Osteoblast (primary cell): ENCODE measurements around the gene TM4SF1. TPM values are rescaled to one million over a fixed set of nuclear protein-coding genes. Genes with fewer than 3 reads are reported as not detected.

Experiments used
- DNase-seq: peaks from one replicate; pipeline ENCODE4 v3.0.0; 2011; ENCODE audit warnings: low spot score, mixed read lengths; ENCODE audit not compliant: insufficient read length; ENCODE audit errors: missing footprints
- H2AFZ ChIP-seq: 2 replicates; pipeline ENCODE4 v1.6.0; 2011; ENCODE audit warnings: mild to moderate bottlenecking, low read length
- H3K27ac ChIP-seq: 2 replicates; pipeline ENCODE4 v1.5.1; 2011; ENCODE audit warnings: mild to moderate bottlenecking, low read depth, low read length, moderate library complexity
- H3K27me3 ChIP-seq: 2 replicates; pipeline ENCODE4 v1.6.0; 2012; ENCODE audit warnings: mild to moderate bottlenecking, control low read depth, inconsistent platforms, low read length, moderate library complexity; ENCODE audit not compliant: insufficient read depth
- H3K36me3 ChIP-seq: 2 replicates; pipeline ENCODE4 v1.5.1; 2011; ENCODE audit warnings: mild to moderate bottlenecking, low read length, control low read depth, moderate library complexity; ENCODE audit not compliant: insufficient read depth
- H3K4me1 ChIP-seq: 2 replicates; pipeline ENCODE4 v1.5.1; 2011; ENCODE audit warnings: mild to moderate bottlenecking, low read length, control low read depth, moderate library complexity; ENCODE audit not compliant: insufficient read depth
- H3K4me2 ChIP-seq: 2 replicates; pipeline ENCODE4 v1.6.0; 2011; ENCODE audit warnings: mild to moderate bottlenecking, low read length; ENCODE audit not compliant: insufficient read depth
- H3K4me3 ChIP-seq: fragments of 200-600 bp; sonication (generic); 3 replicates; pipeline ENCODE4 v1.5.1; 2012; ENCODE audit warnings: mild to moderate bottlenecking, low read length, inconsistent platforms; ENCODE audit not compliant: insufficient read depth
- H3K79me2 ChIP-seq: 2 replicates; pipeline ENCODE4 v1.6.0; 2012; ENCODE audit warnings: mild to moderate bottlenecking, low read length, control low read depth, inconsistent platforms; ENCODE audit not compliant: insufficient read depth
- H3K9me3 ChIP-seq: 2 replicates; pipeline ENCODE4 v1.5.1; 2011; ENCODE audit warnings: low read depth, low read length, control low read depth
- H4K20me1 ChIP-seq: 2 replicates; pipeline ENCODE4 v1.6.0; 2012; ENCODE audit warnings: mild to moderate bottlenecking, low read length, control low read depth; ENCODE audit not compliant: insufficient read depth
- CTCF ChIP-seq: IDR thresholded peaks from 2 replicates; pipeline ENCODE4 v1.5.1; 2011; ENCODE audit warnings: mild to moderate bottlenecking, low read depth, low read length, moderate library complexity; ENCODE audit errors: extremely low read depth
- total RNA-seq: library from RNA; depleted of rRNA; stranded (reverse); fragments of >200 nt; gene quantifications from 2 replicates; pipeline ENCODE4 v1.2.3, GENCODE V29; 2012

The TM4SF1 gene
- total RNA-seq, 1 donor = 210 TPM

- Histone ChIP-seq H4K20me1 (no peaks in the 10 kb centered on the region), H2AFZ (no peak overlapping the region), H3K4me1 (peaks cover 45% of the 10 kb centered on the region), H3K4me2 (no peak overlapping the region), H3K4me3 (no peak overlapping the region), H3K36me3 (no peaks in the 10 kb centered on the region), H3K79me2 (no peaks in the 10 kb centered on the region), H3K27me3 (no peaks in the 10 kb centered on the region), H3K9me3 (no peaks in the 10 kb centered on the region), H3K27ac (no peak overlapping the region)
- no peak for DNase-seq
- TF ChIP-seq CTCF = no peak
These were observed 14.5 kb upstream of the TM4SF1 start for GRCh38 chr3:149391960-149392359.

- H4K20me1 ChIP-seq = no peaks in the 10 kb centered on the region
- no peaks in the 10 kb centered on the region for H3K79me2 ChIP-seq
- peak overlapping the region; percentile 53 for H3K27ac ChIP-seq
- H3K4me2 ChIP-seq = no peak overlapping the region
- DNase-seq = no peak
- no peak overlapping the region for H3K4me3 ChIP-seq
- H3K36me3 ChIP-seq = no peaks in the 10 kb centered on the region
- no peaks in the 10 kb centered on the region for H3K27me3 ChIP-seq
- TF ChIP-seq CTCF = no peak
- H3K9me3 ChIP-seq = no peaks in the 10 kb centered on the region
- H2AFZ ChIP-seq = peak overlapping the region; percentile 4
- peaks cover 47% of the 10 kb centered on the region for H3K4me1 ChIP-seq
These were observed 13.3 kb upstream of the TM4SF1 start for GRCh38 chr3:149390772-149391212.

DNA sequence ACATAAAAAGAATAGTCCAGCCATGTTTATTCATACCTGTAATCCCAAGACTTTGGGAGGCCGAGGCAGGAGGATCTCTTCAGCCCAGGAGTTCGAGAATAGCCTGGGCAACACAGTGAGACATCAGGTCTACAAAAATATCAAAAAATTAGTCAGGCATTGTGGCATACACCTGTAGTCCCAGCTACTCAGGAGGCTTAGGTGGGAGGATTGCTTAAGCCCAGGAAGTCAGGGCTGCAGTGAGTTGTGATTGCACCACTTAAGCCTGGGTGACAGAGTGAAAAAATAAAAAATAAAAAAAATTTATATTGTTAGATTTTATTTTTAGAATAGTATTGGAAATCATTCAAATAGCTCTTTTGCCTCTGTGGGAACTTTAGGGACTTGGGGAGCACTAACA lies 12.8 kb upstream of the TM4SF1 start:
- H3K4me1 ChIP-seq = peaks cover 47% of the 10 kb centered on the region
- H3K27ac ChIP-seq = peak overlapping the region; percentile 53
- H2AFZ ChIP-seq = no peak overlapping the region
- DNase-seq = no peak
- no peaks in the 10 kb centered on the region for H3K36me3 ChIP-seq
- H3K4me2 ChIP-seq = no peak overlapping the region
- no peak overlapping the region for H3K4me3 ChIP-seq
- H4K20me1 ChIP-seq = no peaks in the 10 kb centered on the region
- H3K79me2 ChIP-seq = no peaks in the 10 kb centered on the region
- no peaks in the 10 kb centered on the region for H3K27me3 ChIP-seq
- H3K9me3 ChIP-seq = no peaks in the 10 kb centered on the region
- TF ChIP-seq CTCF = no peak

DNA sequence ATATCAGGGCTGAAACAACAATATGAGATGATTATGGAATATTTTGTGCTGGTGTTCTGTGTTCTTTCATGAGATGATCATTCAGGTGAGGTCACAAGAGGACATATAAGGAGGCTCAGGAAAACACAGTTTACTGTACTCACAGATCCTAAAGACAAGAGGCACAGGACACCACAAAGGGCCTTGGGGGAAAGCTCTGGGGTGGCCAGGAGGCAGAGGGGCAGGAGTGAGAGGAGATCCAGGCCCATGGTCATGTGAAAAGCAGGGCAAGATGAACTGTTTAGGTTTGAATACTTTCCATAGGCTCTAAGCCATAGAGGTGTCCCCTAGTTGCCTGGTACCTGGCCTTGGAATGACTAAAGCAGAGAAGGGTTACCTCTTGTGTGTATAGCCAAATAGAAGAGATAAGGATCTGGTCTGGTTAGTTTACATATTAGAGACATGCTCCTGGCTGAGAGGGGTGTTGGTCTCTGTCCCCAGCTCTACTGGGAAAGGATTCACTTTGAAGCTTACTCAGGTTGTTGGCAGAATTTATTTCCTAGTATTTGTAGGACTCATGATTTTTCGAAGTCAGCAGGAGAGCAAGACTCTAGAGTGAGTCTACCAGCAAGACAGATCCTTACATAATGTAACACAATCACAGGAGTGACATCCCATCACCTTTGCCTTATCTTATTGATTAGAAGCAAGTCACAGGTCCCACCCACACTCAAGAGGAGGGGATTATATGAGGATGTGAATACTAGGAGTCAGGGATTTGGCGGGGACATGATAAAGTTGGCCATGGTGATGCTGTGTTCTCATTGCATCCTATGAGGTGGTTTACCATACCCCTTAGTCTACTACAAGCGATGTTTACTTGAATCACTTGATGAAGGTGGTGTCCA lies 11.3 kb upstream of the TM4SF1 start:
- no peak for TF ChIP-seq CTCF
- Histone ChIP-seq H3K27me3 (no peaks in the 10 kb centered on the region), H3K4me2 (no peak overlapping the region), H3K4me1 (peaks cover 42% of the 10 kb centered on the region), H4K20me1 (no peaks in the 10 kb centered on the region), H2AFZ (no peak overlapping the region), H3K36me3 (no peaks in the 10 kb centered on the region), H3K4me3 (no peak overlapping the region), H3K79me2 (no peaks in the 10 kb centered on the region), H3K27ac (peak overlapping the region; percentile 96), H3K9me3 (no peaks in the 10 kb centered on the region)
- DNase-seq = no peak
